ENCODE data around the gene RGCC.
A peak's percentile ranks its signal among the peaks of the same experiment; 100 is the strongest.

Gene RGCC

GRCh38 chr13:41471785-41472184, 14.4 kb downstream of the RGCC start:
- no peak for TF ChIP-seq JUND (IDR thresholded peaks at IDR 0.05; ENCODE audit: low read depth)
- DNase-seq (ENCODE audit: low read depth in 1 of 2, low spot score in 1 of 2), result no peak
- in situ Hi-C loops (cut with HindIII; ENCODE audit: low pct_unique_long_range_greater_than_20kb, low sequenced_read_pairs), result no loop called here

- in situ Hi-C loops (cut with HindIII; ENCODE audit: low pct_unique_long_range_greater_than_20kb, low sequenced_read_pairs), result no loop called here
- no peak for TF ChIP-seq JUND (IDR thresholded peaks at IDR 0.05; ENCODE audit: low read depth)
- no peak for DNase-seq (ENCODE audit: low read depth in 1 of 2, low spot score in 1 of 2)
Measured at GRCh38 chr13:41487222-41487621, 29.9 kb downstream of the RGCC start.

DNA sequence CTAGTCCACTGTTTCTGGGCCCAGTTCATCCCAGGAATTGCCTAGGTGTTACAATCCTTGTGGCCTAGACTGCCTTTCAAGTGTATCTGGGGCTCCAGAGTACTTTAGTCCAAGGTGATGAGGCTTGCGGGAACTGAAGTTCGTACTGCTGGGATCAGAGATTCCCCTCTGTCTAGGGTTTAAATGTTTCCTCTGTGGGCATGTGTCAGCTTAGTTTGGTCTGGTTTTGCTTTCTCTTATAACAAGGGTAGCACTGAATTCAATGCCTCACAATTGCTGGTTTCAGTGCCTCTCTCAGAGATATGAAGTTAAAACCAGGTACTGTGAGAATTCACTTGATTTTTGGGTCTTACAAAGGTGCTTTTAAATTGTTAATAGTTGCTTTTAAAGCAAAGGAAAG, 30.8 kb downstream of the RGCC start:
- no peak for DNase-seq (ENCODE audit: low read depth in 1 of 2, low spot score in 1 of 2)
- in situ Hi-C loops (cut with HindIII; ENCODE audit: low pct_unique_long_range_greater_than_20kb, low sequenced_read_pairs), result no loop called here
- TF ChIP-seq JUND (IDR thresholded peaks at IDR 0.05; ENCODE audit: low read depth), result no peak

DNA sequence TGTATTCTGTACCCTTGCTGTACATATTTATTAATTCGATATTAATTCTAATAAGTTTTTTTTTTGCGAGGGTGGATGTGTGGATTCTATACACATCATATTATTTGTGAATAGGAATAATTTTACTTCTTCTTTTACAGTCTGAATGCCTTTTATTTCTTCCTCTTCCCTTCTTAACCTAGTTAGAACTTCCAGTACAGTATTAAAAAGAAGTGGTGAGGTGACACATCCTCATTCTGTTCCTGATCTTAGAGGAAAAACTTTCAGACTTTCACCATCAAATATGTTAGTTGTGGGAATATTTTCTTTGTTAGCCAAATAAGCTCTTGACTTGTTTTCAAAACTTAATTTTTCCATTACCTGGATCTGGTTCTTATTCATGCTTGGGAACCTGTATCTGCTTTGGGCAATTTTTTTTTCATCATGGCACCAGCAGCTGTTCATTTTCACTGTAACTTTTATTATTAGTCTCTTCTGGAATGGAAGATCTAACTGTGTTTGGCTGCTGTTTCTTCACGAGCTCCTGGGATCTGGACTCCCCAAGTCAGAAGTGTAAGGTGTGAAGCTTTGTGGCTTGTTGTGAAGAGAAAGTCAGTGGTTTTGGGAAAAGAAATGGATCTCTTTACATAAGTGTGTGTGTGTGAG, 33.1 kb downstream of the RGCC start:
- no peak for DNase-seq (ENCODE audit: low read depth in 1 of 2, low spot score in 1 of 2)
- in situ Hi-C loops (cut with HindIII; ENCODE audit: low pct_unique_long_range_greater_than_20kb, low sequenced_read_pairs), result no loop called here
- no peak for TF ChIP-seq JUND (IDR thresholded peaks at IDR 0.05; ENCODE audit: low read depth)

- no peak for TF ChIP-seq JUND (IDR thresholded peaks at IDR 0.05; ENCODE audit: low read depth)
- no peak for DNase-seq (ENCODE audit: low read depth in 1 of 2, low spot score in 1 of 2)
- in situ Hi-C loops (cut with HindIII; ENCODE audit: low pct_unique_long_range_greater_than_20kb, low sequenced_read_pairs), result no loop called here
Measured at GRCh38 chr13:41491436-41491835, 34.1 kb downstream of the RGCC start.

DNA sequence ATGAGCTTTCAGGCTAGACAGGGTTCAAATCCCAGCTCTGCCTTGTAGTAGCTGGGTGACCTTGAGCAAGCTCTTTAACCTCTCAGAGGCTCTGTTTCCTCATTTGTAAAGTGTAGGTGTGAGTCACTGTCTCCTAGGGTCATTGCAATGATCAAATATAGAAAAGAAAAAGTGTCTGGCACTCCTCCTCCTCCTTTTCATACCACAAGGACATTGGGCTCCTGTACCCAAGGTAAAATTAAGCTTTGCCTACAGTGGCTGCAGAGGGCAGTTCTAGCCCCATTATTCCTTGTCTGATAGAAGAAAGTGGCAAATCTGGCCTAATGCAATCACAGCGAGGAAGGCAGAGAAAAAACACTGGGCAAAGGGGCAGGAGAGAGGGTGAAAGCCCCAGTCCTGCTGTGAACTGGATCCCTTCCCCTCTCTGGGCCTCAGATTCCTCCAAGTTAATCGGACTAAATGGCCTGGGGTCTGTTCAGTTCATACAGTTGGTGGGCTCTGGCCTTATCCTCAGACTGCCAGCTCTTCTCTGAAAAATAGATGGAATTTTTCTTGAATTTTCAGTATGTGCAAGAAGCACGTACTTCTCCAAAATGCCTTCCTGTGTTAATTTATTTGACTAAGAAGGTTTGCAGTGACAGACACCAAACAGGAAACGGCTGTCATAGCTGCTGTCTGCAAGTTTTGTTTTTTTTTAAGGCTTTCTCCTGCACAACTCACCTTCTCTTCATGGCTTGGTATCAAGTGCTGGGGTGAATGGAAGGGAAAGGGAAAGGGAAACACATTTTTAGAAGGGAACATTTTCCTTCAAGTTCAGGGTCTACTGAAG, 35.3 kb downstream of the RGCC start:
- in situ Hi-C loops (cut with HindIII; ENCODE audit: low pct_unique_long_range_greater_than_20kb, low sequenced_read_pairs), result no loop called here
- no peak for DNase-seq (ENCODE audit: low read depth in 1 of 2, low spot score in 1 of 2)

DNA sequence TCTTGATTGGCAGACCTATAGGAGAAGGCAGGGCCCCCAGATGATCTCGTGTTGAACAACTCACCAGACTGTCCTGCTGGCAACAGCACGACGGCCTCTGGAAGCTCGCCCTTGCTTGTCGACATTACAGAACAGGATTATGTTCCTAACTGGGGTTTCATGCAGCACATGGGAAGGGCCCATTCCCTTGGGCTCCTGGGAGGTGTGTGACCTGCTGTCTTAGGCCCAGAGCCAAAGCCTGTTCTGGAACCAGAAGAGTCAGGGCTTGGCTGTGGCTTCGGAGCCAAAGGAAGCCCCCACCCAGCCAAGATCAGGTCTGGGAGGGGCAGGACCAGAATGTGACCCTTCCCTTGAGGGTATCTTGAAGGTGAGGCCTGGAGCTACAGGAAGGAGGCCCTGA, 36.9 kb downstream of the RGCC start:
- in situ Hi-C loops (cut with HindIII; ENCODE audit: low pct_unique_long_range_greater_than_20kb, low sequenced_read_pairs), result no loop called here
- DNase-seq (ENCODE audit: low read depth in 1 of 2, low spot score in 1 of 2), result no peak
- TF ChIP-seq JUND (IDR thresholded peaks at IDR 0.05; ENCODE audit: low read depth), result no peak

More for the DNA sequence above, 35.3 kb downstream of the RGCC start:
- no peak for TF ChIP-seq JUND (IDR thresholded peaks at IDR 0.05; ENCODE audit: low read depth)

DNA sequence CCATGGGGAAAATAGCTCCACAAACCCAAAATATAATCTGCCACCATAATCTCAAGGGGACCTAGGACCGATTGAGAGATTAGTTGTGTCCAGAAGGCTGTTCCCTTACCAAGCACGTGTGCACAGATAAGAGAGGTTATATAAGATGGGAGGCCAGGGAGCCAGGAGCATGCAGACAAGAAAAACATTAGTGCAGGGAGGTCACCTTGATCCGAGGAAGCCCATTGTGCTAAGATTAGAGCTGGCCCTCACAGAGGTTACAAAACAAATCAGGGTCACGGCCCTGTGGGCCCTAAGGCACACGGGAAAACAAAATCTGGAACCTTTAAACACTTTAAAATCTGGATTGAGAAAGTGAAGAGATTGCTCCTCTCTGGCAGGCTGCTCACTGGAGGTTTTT, 37.7 kb downstream of the RGCC start:
- no peak for TF ChIP-seq JUND (IDR thresholded peaks at IDR 0.05; ENCODE audit: low read depth)
- in situ Hi-C loops (cut with HindIII; ENCODE audit: low pct_unique_long_range_greater_than_20kb, low sequenced_read_pairs), result no loop called here
- no peak for DNase-seq (ENCODE audit: low read depth in 1 of 2, low spot score in 1 of 2)

- in situ Hi-C loops (cut with HindIII; ENCODE audit: low pct_unique_long_range_greater_than_20kb, low sequenced_read_pairs), result no loop called here
- no peak for TF ChIP-seq JUND (IDR thresholded peaks at IDR 0.05; ENCODE audit: low read depth)
- DNase-seq (ENCODE audit: low read depth in 1 of 2, low spot score in 1 of 2), result peak in 1 of 2 experiments; percentile 2
Measured at GRCh38 chr13:41496420-41497234, 39.3 kb downstream of the RGCC start.

DNA sequence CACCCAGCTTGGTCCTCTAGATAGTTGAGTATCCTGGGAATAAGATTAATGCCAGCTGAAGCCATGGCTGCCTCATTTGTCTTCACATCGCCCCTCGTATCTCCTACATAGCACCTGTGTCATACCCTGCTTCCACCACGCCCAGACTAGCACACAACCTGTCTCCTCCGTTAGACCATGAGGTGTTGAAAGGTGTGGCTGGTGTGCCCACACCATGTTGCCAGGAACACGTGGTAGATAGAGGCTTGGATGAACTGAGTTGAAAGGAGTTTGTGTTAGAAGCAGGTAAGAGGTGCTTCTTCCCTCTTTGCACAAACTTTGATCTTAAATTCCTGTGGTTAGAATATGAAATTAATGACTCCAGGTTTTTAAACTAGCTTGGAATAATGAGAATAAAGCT, 40.1 kb downstream of the RGCC start:
- in situ Hi-C loops (cut with HindIII; ENCODE audit: low pct_unique_long_range_greater_than_20kb, low sequenced_read_pairs), result no loop called here
- DNase-seq (ENCODE audit: low read depth in 1 of 2, low spot score in 1 of 2), result no peak
- TF ChIP-seq JUND (IDR thresholded peaks at IDR 0.05; ENCODE audit: low read depth), result no peak

DNA sequence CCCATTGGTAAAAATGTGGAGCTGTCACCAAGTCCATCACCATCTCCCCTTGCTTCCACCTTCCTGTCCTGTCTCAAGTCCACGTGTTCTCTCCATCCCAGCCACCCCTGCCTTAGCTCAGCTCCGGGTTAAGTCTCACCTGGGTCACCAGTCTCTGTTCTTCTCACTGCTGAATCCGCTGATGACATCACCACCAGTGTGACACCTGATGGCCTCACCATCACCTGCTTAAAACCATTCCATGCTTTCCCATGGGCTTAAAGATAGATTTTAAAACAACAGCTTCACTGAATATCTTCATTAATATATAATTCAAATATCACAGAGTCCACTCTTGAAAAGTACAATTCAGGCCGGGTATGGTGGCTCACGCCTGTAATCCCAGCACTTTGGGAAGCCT, 42.1 kb downstream of the RGCC start:
- in situ Hi-C loops (cut with HindIII; ENCODE audit: low pct_unique_long_range_greater_than_20kb, low sequenced_read_pairs), result no loop called here
- no peak for DNase-seq (ENCODE audit: low read depth in 1 of 2, low spot score in 1 of 2)

GRCh38 chr13:41500511-41500910, 43.2 kb downstream of the RGCC start:
- no peak for TF ChIP-seq JUND (IDR thresholded peaks at IDR 0.05; ENCODE audit: low read depth)
- DNase-seq (ENCODE audit: low read depth in 1 of 2, low spot score in 1 of 2), result no peak
- in situ Hi-C loops (cut with HindIII; ENCODE audit: low pct_unique_long_range_greater_than_20kb, low sequenced_read_pairs), result no loop called here

More for the DNA sequence above, 42.1 kb downstream of the RGCC start:
- TF ChIP-seq JUND (IDR thresholded peaks at IDR 0.05; ENCODE audit: low read depth), result no peak

DNA sequence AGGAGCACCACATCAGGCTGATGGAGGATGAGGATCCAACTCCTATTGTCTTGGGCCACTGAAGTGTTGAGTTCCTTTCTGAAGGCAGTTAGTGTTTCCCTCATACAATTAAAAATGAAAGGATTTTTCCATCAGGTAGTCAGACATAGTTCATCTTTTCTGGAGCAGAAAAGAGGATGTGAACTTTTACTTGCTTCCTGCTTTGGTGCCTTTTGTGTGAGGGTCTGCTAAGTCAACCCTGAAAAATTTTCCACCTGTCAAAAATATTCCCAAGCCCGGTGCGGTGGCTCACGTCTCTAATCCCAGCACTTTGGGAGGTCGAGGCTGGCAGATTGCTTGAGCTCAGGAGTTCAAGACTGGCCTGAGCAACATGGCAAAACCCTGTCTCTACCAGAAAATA, 43.9 kb downstream of the RGCC start:
- no peak for DNase-seq (ENCODE audit: low read depth in 1 of 2, low spot score in 1 of 2)
- in situ Hi-C loops (cut with HindIII; ENCODE audit: low pct_unique_long_range_greater_than_20kb, low sequenced_read_pairs), result no loop called here

More for the DNA sequence above, 43.9 kb downstream of the RGCC start:
- TF ChIP-seq JUND (IDR thresholded peaks at IDR 0.05; ENCODE audit: low read depth), result no peak

All from T47D (cell line).